ENCODE data around the gene LGR4. TPM values are rescaled to one million over a fixed set of nuclear protein-coding genes. Genes with fewer than 3 reads are reported as not detected.
A peak's percentile ranks its signal among the peaks of the same experiment; 100 is the strongest.

The LGR4 gene
- total and polyA plus RNA-seq, 8 donors, result 23.4 to 73.0 (median 54.5) TPM

DNA sequence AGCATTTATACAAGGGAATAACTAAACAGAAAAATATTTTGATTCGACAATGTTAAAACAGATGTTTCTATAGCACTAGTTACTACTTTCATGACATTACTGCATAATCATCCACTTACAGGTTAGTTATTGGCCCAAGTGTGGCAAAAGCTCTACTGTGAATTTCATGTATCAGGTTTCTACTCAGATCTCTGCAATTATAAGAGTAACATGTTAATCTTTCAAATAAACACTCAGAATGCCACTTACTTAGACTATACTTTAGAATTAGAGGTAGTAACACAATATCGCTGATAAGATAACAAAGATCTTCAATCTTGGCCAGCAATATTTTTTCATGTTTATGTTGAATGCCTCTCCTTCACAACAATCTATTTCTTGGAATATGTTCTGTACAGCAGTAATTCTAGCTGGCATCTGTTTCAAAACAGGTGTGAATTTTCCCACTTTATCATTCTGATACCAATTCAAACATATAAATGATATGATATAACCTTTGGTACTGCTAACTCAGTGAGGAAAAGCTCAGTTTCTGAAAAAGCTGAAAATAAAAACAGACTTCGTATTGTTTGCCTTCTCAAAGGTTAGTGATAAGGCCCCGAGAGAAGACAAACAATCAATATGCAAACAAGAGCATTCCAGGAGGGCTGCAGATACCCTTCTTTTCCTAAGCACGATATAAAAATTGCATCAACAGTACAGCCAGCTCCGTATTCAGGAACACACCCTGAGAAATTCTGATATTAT lies 98.6 kb downstream of the LGR4 start:
- ATAC-seq, result peak; percentile 72 to 88 (median 84)
- peak; percentile 5 for FAIRE-seq
- TF ChIP-seq, protein P1, sequence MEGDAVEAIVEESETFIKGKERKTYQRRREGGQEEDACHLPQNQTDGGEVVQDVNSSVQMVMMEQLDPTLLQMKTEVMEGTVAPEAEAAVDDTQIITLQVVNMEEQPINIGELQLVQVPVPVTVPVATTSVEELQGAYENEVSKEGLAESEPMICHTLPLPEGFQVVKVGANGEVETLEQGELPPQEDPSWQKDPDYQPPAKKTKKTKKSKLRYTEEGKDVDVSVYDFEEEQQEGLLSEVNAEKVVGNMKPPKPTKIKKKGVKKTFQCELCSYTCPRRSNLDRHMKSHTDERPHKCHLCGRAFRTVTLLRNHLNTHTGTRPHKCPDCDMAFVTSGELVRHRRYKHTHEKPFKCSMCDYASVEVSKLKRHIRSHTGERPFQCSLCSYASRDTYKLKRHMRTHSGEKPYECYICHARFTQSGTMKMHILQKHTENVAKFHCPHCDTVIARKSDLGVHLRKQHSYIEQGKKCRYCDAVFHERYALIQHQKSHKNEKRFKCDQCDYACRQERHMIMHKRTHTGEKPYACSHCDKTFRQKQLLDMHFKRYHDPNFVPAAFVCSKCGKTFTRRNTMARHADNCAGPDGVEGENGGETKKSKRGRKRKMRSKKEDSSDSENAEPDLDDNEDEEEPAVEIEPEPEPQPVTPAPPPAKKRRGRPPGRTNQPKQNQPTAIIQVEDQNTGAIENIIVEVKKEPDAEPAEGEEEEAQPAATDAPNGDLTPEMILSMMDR (IDR thresholded peaks at IDR 0.05), result no peak
- 12 to 18% methylated on average over 6 of the region's 6 CpGs for WGBS, 2 donors
- Histone ChIP-seq H3K27ac (peak overlapping the region; percentile 9 to 74 (median 44)), H3K4me3 (no peak overlapping the region), H3K4me1 (peaks cover 24 to 70% (median 47%) of the 10 kb centered on the region in 3 donors), H3K9me3 (no peaks in the 10 kb centered on the region), H3K36me3 (peaks cover 0 to 25% (median 3%) of the 10 kb centered on the region in 3 donors), H3K27me3 (no peaks in the 10 kb centered on the region)
- DNase-seq, result no peak
- intact Hi-C loops (cut with DNase I), result loop anchor here (10.0 kb wide), 1 partner anchor 91 kb away; no protein-coding TSS in a partner anchor

- intact Hi-C loops (cut with DNase I), result loop anchor here (10.0 kb wide), 1 partner anchor 91 kb away; no protein-coding TSS in a partner anchor
- peaks cover 0 to 22% (median 3%) of the 10 kb centered on the region in 3 donors for H3K36me3 ChIP-seq
- H3K27me3 ChIP-seq, result no peaks in the 10 kb centered on the region
- no peak overlapping the region for H3K4me3 ChIP-seq
- FAIRE-seq (no peak), DNase-seq (no peak), ATAC-seq (no peak)
- 68 to 70% methylated on average over 3 of the region's 3 CpGs for WGBS, 2 donors
- peaks cover 22 to 64% (median 49%) of the 10 kb centered on the region in 3 donors for H3K4me1 ChIP-seq
- H3K9me3 ChIP-seq, result no peaks in the 10 kb centered on the region
- TF ChIP-seq, protein P1 (IDR thresholded peaks at IDR 0.05), result no peak
- H3K27ac ChIP-seq, result peak overlapping the region; percentile 9 to 74 (median 44)
Observed at GRCh38 chr11:27373392-27373791, 99.2 kb downstream of the LGR4 start.

GRCh38 chr11:27372164-27372563 lies 100.4 kb downstream of the LGR4 start:
- Histone ChIP-seq H3K4me1 (peaks cover 18 to 53% (median 51%) of the 10 kb centered on the region in 3 donors), H3K36me3 (peaks cover 0 to 27% (median 3%) of the 10 kb centered on the region in 3 donors), H3K9me3 (no peaks in the 10 kb centered on the region), H3K27ac (peak overlapping the region in 3 of 4 donors; percentile 5 to 74 (median 66)), H3K4me3 (no peak overlapping the region), H3K27me3 (no peaks in the 10 kb centered on the region)
- FAIRE-seq (no peak), DNase-seq (no peak), ATAC-seq (no peak)
- WGBS, 2 donors, result 38 to 48% methylated on average over 2 of the region's 2 CpGs
- intact Hi-C loops (cut with DNase I), result loop anchor here (10.0 kb wide), 1 partner anchor 93 kb away; no protein-coding TSS in a partner anchor
- TF ChIP-seq, protein P1 (IDR thresholded peaks at IDR 0.05), result no peak

DNA sequence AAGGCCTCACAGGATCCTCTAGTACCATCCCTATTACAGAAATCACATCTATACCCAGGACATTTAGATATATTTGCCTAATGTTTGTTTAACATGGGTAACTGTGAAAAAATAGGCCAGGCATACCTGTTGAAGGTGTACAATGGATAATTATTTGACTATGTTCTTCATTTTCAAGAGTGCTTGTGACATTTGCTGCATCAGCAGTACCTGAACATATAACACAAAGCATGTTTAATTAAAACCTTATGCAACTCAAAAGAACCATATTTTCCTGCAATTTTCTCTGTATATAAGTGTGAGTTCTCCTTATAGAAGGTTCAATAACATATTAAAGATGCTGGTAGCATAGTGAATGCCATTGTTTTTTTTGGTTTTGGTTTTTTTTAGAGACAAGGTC lies 101.1 kb downstream of the LGR4 start:
- H3K9me3 ChIP-seq, result no peaks in the 10 kb centered on the region
- no peaks in the 10 kb centered on the region for H3K27me3 ChIP-seq
- ATAC-seq (no peak), DNase-seq (no peak), FAIRE-seq (no peak)
- no peak overlapping the region for H3K4me3 ChIP-seq
- peak overlapping the region in 3 of 4 donors; percentile 5 to 74 (median 66) for H3K27ac ChIP-seq
- H3K4me1 ChIP-seq, result peaks cover 19 to 53% (median 50%) of the 10 kb centered on the region in 3 donors
- TF ChIP-seq, protein P1 (IDR thresholded peaks at IDR 0.05), result no peak
- H3K36me3 ChIP-seq, result peaks cover 0 to 27% (median 3%) of the 10 kb centered on the region in 3 donors
- intact Hi-C loops (cut with DNase I), result loop anchor here (10.0 kb wide), 1 partner anchor 93 kb away; no protein-coding TSS in a partner anchor

Data from pancreas (tissue), 10 donors.